Measurements from ENCODE around the gene FOXP1.
A peak's percentile ranks its signal among the peaks of the same experiment; 100 is the strongest.
"Not testable (repeated sequence)": the region's sequence is repeated elsewhere in the genome, so short reads cannot be mapped to it uniquely, and the experiment has no call there.

Gene FOXP1

GRCh38 chr3:71002298-71002697 is 581.2 kb downstream of the FOXP1 start:
- no peak for DNase-seq (ENCODE audit: low spot score)

- DNase-seq (ENCODE audit: low spot score) = no peak
Observed at GRCh38 chr3:71001303-71001830, 582.2 kb downstream of the FOXP1 start.

- DNase-seq (ENCODE audit: low spot score) = no peak
Observed at GRCh38 chr3:71000483-71000882, 583.0 kb downstream of the FOXP1 start.

- DNase-seq (ENCODE audit: low spot score) = no peak
Observed at GRCh38 chr3:70999730-71000129, 583.8 kb downstream of the FOXP1 start.

GRCh38 chr3:70996082-70996481 is 587.4 kb downstream of the FOXP1 start:
- no peak for DNase-seq (ENCODE audit: low spot score)

GRCh38 chr3:70994644-70995043 is 588.9 kb downstream of the FOXP1 start:
- no peak for DNase-seq (ENCODE audit: low spot score)

- DNase-seq (ENCODE audit: low spot score) = no peak
Observed at GRCh38 chr3:70992562-70993204, 590.8 kb downstream of the FOXP1 start.

- DNase-seq (ENCODE audit: low spot score) = no peak
Observed at GRCh38 chr3:70992131-70992530, 591.4 kb downstream of the FOXP1 start.

GRCh38 chr3:70990723-70991122 is 592.8 kb downstream of the FOXP1 start:
- DNase-seq (ENCODE audit: low spot score) = no peak

- no peak for DNase-seq (ENCODE audit: low spot score)
Observed at GRCh38 chr3:70990185-70990584, 593.3 kb downstream of the FOXP1 start.

- DNase-seq (ENCODE audit: low spot score) = no peak
Observed at GRCh38 chr3:70989174-70989573, 594.4 kb downstream of the FOXP1 start.

- DNase-seq (ENCODE audit: low spot score) = no peak
Observed at GRCh38 chr3:70988111-70988510, 595.4 kb downstream of the FOXP1 start.

- DNase-seq (ENCODE audit: low spot score) = no peak
Observed at GRCh38 chr3:70985572-70985971, 598.0 kb downstream of the FOXP1 start.

- DNase-seq (ENCODE audit: low spot score) = no peak
Observed at GRCh38 chr3:70984776-70985482, 598.6 kb downstream of the FOXP1 start.

- peak; percentile 72 for DNase-seq (ENCODE audit: low spot score)
Observed at GRCh38 chr3:70982700-70983140, 600.8 kb downstream of the FOXP1 start.

- no peak for DNase-seq (ENCODE audit: low spot score)
Observed at GRCh38 chr3:70982284-70982683, 601.2 kb downstream of the FOXP1 start.

- no peak for DNase-seq (ENCODE audit: low spot score)
Observed at GRCh38 chr3:70981231-70981880, 602.2 kb downstream of the FOXP1 start.

- no peak for DNase-seq (ENCODE audit: low spot score)
Observed at GRCh38 chr3:70980646-70981170, 602.8 kb downstream of the FOXP1 start.

- no peak for DNase-seq (ENCODE audit: low spot score)
Observed at GRCh38 chr3:70979983-70980645, 603.4 kb downstream of the FOXP1 start.

- no peak for DNase-seq (ENCODE audit: low spot score)
Observed at GRCh38 chr3:70977712-70978111, 605.8 kb downstream of the FOXP1 start.

- DNase-seq (ENCODE audit: low spot score) = not testable (repeated sequence)
Observed at GRCh38 chr3:70975981-70976380, 607.5 kb downstream of the FOXP1 start.

GRCh38 chr3:70974747-70975146 is 608.8 kb downstream of the FOXP1 start:
- no peak for DNase-seq (ENCODE audit: low spot score)

All from kidney capillary endothelial cell (primary cell).